ENCODE data around the gene TESK1.

GRCh38 chr9:35619800-35620158 is 14.7 kb downstream of the TESK1 start:
- TF ChIP-seq CTCF (IDR thresholded peaks at IDR 0.05; ENCODE audit: insufficient read depth, low read length, poor library complexity, severe bottlenecking), result no peak
- TF ChIP-seq EZH2phosphoT487 (conservative IDR thresholded peaks at IDR 0.05; ENCODE audit: low read length), result no peak
